ENCODE results near the gene SRSF9. TPM values are rescaled to one million over a fixed set of nuclear protein-coding genes. Genes with fewer than 3 reads are reported as not detected.

SRSF9 gene
- total RNA-seq, 1 donor = 192 TPM

GRCh38 chr12:120465756-120466155, 3.8 kb downstream of the SRSF9 start:
- no peak for DNase-seq (ENCODE audit: low read depth)
- TF ChIP-seq CTCF (IDR thresholded peaks at IDR 0.05; ENCODE audit: insufficient read depth, low read depth, low read length) = no peak
- H3K4me3 ChIP-seq (ENCODE audit: low read depth, low read length) = no peak overlapping the region

GRCh38 chr12:120463712-120464111, 5.8 kb downstream of the SRSF9 start:
- no peak for TF ChIP-seq CTCF (IDR thresholded peaks at IDR 0.05; ENCODE audit: insufficient read depth, low read depth, low read length)
- no peak overlapping the region for H3K4me3 ChIP-seq (ENCODE audit: low read depth, low read length)

GRCh38 chr12:120462099-120462640, 7.4 kb downstream of the SRSF9 start:
- no peak for TF ChIP-seq CTCF (IDR thresholded peaks at IDR 0.05; ENCODE audit: insufficient read depth, low read depth, low read length)
- no peak overlapping the region for H3K4me3 ChIP-seq (ENCODE audit: low read depth, low read length)
- no peak for DNase-seq (ENCODE audit: low read depth)

More at GRCh38 chr12:120463712-120464111, 5.8 kb downstream of the SRSF9 start:
- DNase-seq (ENCODE audit: low read depth) = no peak

- no peak for DNase-seq (ENCODE audit: low read depth)
- no peak for TF ChIP-seq CTCF (IDR thresholded peaks at IDR 0.05; ENCODE audit: insufficient read depth, low read depth, low read length)
- no peak overlapping the region for H3K4me3 ChIP-seq (ENCODE audit: low read depth, low read length)
These were observed 9.4 kb downstream of the SRSF9 start for GRCh38 chr12:120460157-120460556.

- TF ChIP-seq CTCF (IDR thresholded peaks at IDR 0.05; ENCODE audit: insufficient read depth, low read depth, low read length) = peak; percentile 38
- DNase-seq (ENCODE audit: low read depth) = no peak
- no peak overlapping the region for H3K4me3 ChIP-seq (ENCODE audit: low read depth, low read length)
These were observed 12.4 kb downstream of the SRSF9 start for GRCh38 chr12:120457133-120457532.

- TF ChIP-seq CTCF (IDR thresholded peaks at IDR 0.05; ENCODE audit: insufficient read depth, low read depth, low read length) = no peak
- no peak overlapping the region for H3K4me3 ChIP-seq (ENCODE audit: low read depth, low read length)
- DNase-seq (ENCODE audit: low read depth) = no peak
These were observed 14.2 kb downstream of the SRSF9 start for GRCh38 chr12:120455302-120455701.

- H3K4me3 ChIP-seq (ENCODE audit: low read depth, low read length) = no peak overlapping the region
- peak; percentile 75 for TF ChIP-seq CTCF (IDR thresholded peaks at IDR 0.05; ENCODE audit: insufficient read depth, low read depth, low read length)
- DNase-seq (ENCODE audit: low read depth) = peak; percentile 30
These were observed 15.6 kb downstream of the SRSF9 start for GRCh38 chr12:120453977-120454376.
